ENCODE results near the gene PNPLA7.

DNA sequence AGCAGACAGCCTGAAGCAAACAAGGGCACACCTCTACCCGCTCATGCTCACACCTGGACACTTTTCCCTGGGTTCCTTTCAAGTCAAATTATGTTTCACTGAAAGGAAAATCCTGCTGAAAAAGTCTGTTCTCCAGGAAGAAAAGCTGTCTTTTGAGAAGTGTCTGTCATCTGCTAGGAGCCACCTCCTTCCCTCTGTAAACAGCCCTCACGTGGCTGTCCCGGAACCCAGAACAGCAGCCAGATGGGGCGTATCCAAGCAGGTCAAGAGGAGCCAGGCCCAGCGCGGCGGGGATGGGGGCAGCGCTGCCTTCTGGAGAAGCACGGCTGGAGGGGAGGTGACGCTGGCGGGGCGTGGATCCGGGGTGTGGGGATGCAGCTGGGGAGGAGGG lies at the start of gene PNPLA7:
- no peak for TF ChIP-seq CTCF (IDR thresholded peaks at IDR 0.05)
- no peak for TF ChIP-seq POLR2A (IDR thresholded peaks at IDR 0.05)
